Raji (cell line): ENCODE measurements around the gene PARVA.

Experiments
- POLR2A ChIP-seq: IDR thresholded peaks from 2 replicates; pipeline ENCODE4 v1.6.1; 2011; ENCODE audit warnings: low read depth, low read length, control low read depth; ENCODE audit not compliant: insufficient read depth

The PARVA gene

GRCh38 chr11:12363373-12363772 is 14.0 kb upstream of the PARVA start:
- TF ChIP-seq POLR2A: no peak

- no peak for TF ChIP-seq POLR2A
These were observed 5.3 kb upstream of the PARVA start for GRCh38 chr11:12372111-12372510.

- no peak for TF ChIP-seq POLR2A
These were observed 1.7 kb upstream of the PARVA start for GRCh38 chr11:12375720-12376119.

- TF ChIP-seq POLR2A: no peak
These were observed 901 bp upstream of the PARVA start for GRCh38 chr11:12376259-12377081.

GRCh38 chr11:12377824-12378593 is 638 bp downstream of the PARVA start:
- no peak for TF ChIP-seq POLR2A

GRCh38 chr11:12380565-12381325 is 3.4 kb downstream of the PARVA start:
- TF ChIP-seq POLR2A: no peak

- no peak for TF ChIP-seq POLR2A
These were observed 4.5 kb downstream of the PARVA start for GRCh38 chr11:12381875-12382274.

- TF ChIP-seq POLR2A: no peak
These were observed 5.1 kb downstream of the PARVA start for GRCh38 chr11:12382451-12382850.

- no peak for TF ChIP-seq POLR2A
These were observed 8.9 kb downstream of the PARVA start for GRCh38 chr11:12386309-12386708.

GRCh38 chr11:12386745-12387144 is 9.4 kb downstream of the PARVA start:
- TF ChIP-seq POLR2A: no peak

- TF ChIP-seq POLR2A: no peak
These were observed 10.8 kb downstream of the PARVA start for GRCh38 chr11:12388173-12388572.

GRCh38 chr11:12388939-12389670 is 11.7 kb downstream of the PARVA start:
- no peak for TF ChIP-seq POLR2A

GRCh38 chr11:12389676-12390657 is 12.6 kb downstream of the PARVA start:
- no peak for TF ChIP-seq POLR2A

GRCh38 chr11:12390687-12391110 is 13.3 kb downstream of the PARVA start:
- TF ChIP-seq POLR2A: no peak
